ENCODE measurements around the gene ARMS2. TPM values are rescaled to one million over a fixed set of nuclear protein-coding genes. Genes with fewer than 3 reads are reported as not detected.

The ARMS2 gene
- total RNA-seq, 2 donors from 2014 or later: not detected

GRCh38 chr10:122499491-122499941, 45.1 kb downstream of the ARMS2 start:
- TF ChIP-seq CTCF (IDR thresholded peaks at IDR 0.05): no peak
- Histone ChIP-seq H3K36me3 (no peaks in the 10 kb centered on the region), H3K4me3 (no peak overlapping the region), H3K27ac (peak overlapping the region; percentile 91 to 97), H3K27me3 (replicated peaks; ENCODE audit: insufficient read depth) (no peaks in the 10 kb centered on the region), H3K9me3 (no peaks in the 10 kb centered on the region), H3K4me1 (ENCODE audit: control insufficient read depth in 1 of 2, low read depth in 2 of 2) (peaks cover 44 to 70% of the 10 kb centered on the region in 2 donors)
- DNase-seq (ENCODE audit: low spot score) (no peak), ATAC-seq (ENCODE audit: insufficient number of reproducible peaks, low FRiP score, low read depth) (peak; percentile 68)

GRCh38 chr10:122500194-122500593, 45.7 kb downstream of the ARMS2 start:
- no peaks in the 10 kb centered on the region for H3K9me3 ChIP-seq
- no peak overlapping the region for H3K4me3 ChIP-seq
- ATAC-seq (ENCODE audit: insufficient number of reproducible peaks, low FRiP score, low read depth) (no peak), DNase-seq (ENCODE audit: low spot score) (no peak)
- H3K27ac ChIP-seq: peak overlapping the region; percentile 91 to 97
- no peaks in the 10 kb centered on the region for H3K36me3 ChIP-seq
- no peaks in the 10 kb centered on the region for H3K27me3 ChIP-seq (replicated peaks; ENCODE audit: insufficient read depth)
- no peak for TF ChIP-seq CTCF (IDR thresholded peaks at IDR 0.05)
- peaks cover 44 to 70% of the 10 kb centered on the region in 2 donors for H3K4me1 ChIP-seq (ENCODE audit: control insufficient read depth in 1 of 2, low read depth in 2 of 2)

GRCh38 chr10:122500726-122501125, 46.3 kb downstream of the ARMS2 start:
- Histone ChIP-seq H3K4me3 (no peak overlapping the region), H3K36me3 (no peaks in the 10 kb centered on the region), H3K9me3 (no peaks in the 10 kb centered on the region), H3K27me3 (replicated peaks; ENCODE audit: insufficient read depth) (no peaks in the 10 kb centered on the region), H3K27ac (peak overlapping the region; percentile 91 to 97), H3K4me1 (ENCODE audit: control insufficient read depth in 1 of 2, low read depth in 2 of 2) (peaks cover 43 to 69% of the 10 kb centered on the region in 2 donors)
- DNase-seq (ENCODE audit: low spot score) (no peak), ATAC-seq (ENCODE audit: insufficient number of reproducible peaks, low FRiP score, low read depth) (no peak)
- TF ChIP-seq CTCF (IDR thresholded peaks at IDR 0.05): no peak

GRCh38 chr10:122503012-122503411, 48.6 kb downstream of the ARMS2 start:
- no peak for DNase-seq (ENCODE audit: low spot score)
- Histone ChIP-seq H3K36me3 (peaks cover 11% of the 10 kb centered on the region), H3K4me3 (no peak overlapping the region), H3K4me1 (ENCODE audit: control insufficient read depth in 1 of 2, low read depth in 2 of 2) (peaks cover 31 to 52% of the 10 kb centered on the region in 2 donors), H3K9me3 (no peaks in the 10 kb centered on the region), H3K27me3 (replicated peaks; ENCODE audit: insufficient read depth) (no peaks in the 10 kb centered on the region), H3K27ac (peak overlapping the region; percentile 2 to 43)
- no peak for TF ChIP-seq CTCF (IDR thresholded peaks at IDR 0.05)
- ATAC-seq (ENCODE audit: insufficient number of reproducible peaks, low FRiP score, low read depth): no peak

GRCh38 chr10:122503886-122504609, 49.6 kb downstream of the ARMS2 start:
- Histone ChIP-seq H3K4me1 (ENCODE audit: control insufficient read depth in 1 of 2, low read depth in 2 of 2) (peaks cover 22 to 41% of the 10 kb centered on the region in 2 donors), H3K36me3 (peaks cover 21% of the 10 kb centered on the region), H3K27ac (peak overlapping the region; percentile 43 to 66), H3K4me3 (no peak overlapping the region), H3K9me3 (no peaks in the 10 kb centered on the region), H3K27me3 (replicated peaks; ENCODE audit: insufficient read depth) (no peaks in the 10 kb centered on the region)
- no peak for DNase-seq (ENCODE audit: low spot score)
- TF ChIP-seq CTCF (IDR thresholded peaks at IDR 0.05): no peak
- no peak for ATAC-seq (ENCODE audit: insufficient number of reproducible peaks, low FRiP score, low read depth)

Measured in thoracic aorta (tissue), 2 donors.